Posterior vena cava (tissue), 2 donors: ENCODE results near the gene ANKRD33B. TPM values are rescaled to one million over a fixed set of nuclear protein-coding genes. Genes with fewer than 3 reads are reported as not detected.

Source experiments
- DNase-seq: peaks from one replicate; pipeline ENCODE4 v3.0.0-alpha.2; 2020; ENCODE audit warnings: low spot score
- intact Hi-C, 2 donors: fragments of 100-400 bp; cut with DNase I; formaldehyde crosslinking; loops; one replicate each; pipeline versions ENCODE4 v1.14.1 to v1.14.2; 2022 to 2023
- total RNA-seq, 2 donors: library from RNA; stranded (reverse); fragmentation: NEBNext Ultra II Directional; extraction: Animal tissue kit (Norgen Biotek cat#: 25700); gene quantifications; one replicate each; pipeline ENCODE4 v1.2.1, GENCODE V29; 2021
- donor health status: DM: yes; HTN: yes; CAD: no.
- donor health status: DM: yes; HTN: yes; CAD: no.

ANKRD33B gene
- total RNA-seq, 2 donors from 2014 or later, result 3.3 to 3.9 TPM

- DNase-seq, result no peak
- intact Hi-C loops, result no loop called here
These were observed 113.1 kb downstream of the ANKRD33B start for GRCh38 chr5:10676946-10677345.

- no peak for DNase-seq
- intact Hi-C loops, result no loop called here
These were observed 113.7 kb downstream of the ANKRD33B start for GRCh38 chr5:10677533-10677932.

- intact Hi-C loops, result no loop called here
- DNase-seq, result no peak
These were observed 114.4 kb downstream of the ANKRD33B start for GRCh38 chr5:10678244-10678643.

GRCh38 chr5:10679336-10679988 is 115.6 kb downstream of the ANKRD33B start:
- no peak for DNase-seq
- intact Hi-C loops, result no loop called here

- intact Hi-C loops, result no loop called here
- DNase-seq, result no peak
These were observed 117.1 kb downstream of the ANKRD33B start for GRCh38 chr5:10680876-10681481.

- intact Hi-C loops, result no loop called here
These were observed 118.1 kb downstream of the ANKRD33B start for GRCh38 chr5:10681731-10682679.

GRCh38 chr5:10682801-10683525 is 119.1 kb downstream of the ANKRD33B start:
- DNase-seq, result no peak
- intact Hi-C loops, result no loop called here

More at GRCh38 chr5:10681731-10682679, 118.1 kb downstream of the ANKRD33B start:
- no peak for DNase-seq

- no peak for DNase-seq
- intact Hi-C loops, result no loop called here
These were observed 120.6 kb downstream of the ANKRD33B start for GRCh38 chr5:10684303-10685086.

- intact Hi-C loops, result no loop called here
- no peak for DNase-seq
These were observed 121.2 kb downstream of the ANKRD33B start for GRCh38 chr5:10685115-10685521.

GRCh38 chr5:10686890-10687289 is 123.0 kb downstream of the ANKRD33B start:
- intact Hi-C loops, result no loop called here
- DNase-seq, result no peak

- DNase-seq, result no peak
- intact Hi-C loops, result no loop called here
These were observed 124.8 kb downstream of the ANKRD33B start for GRCh38 chr5:10688651-10689171.

GRCh38 chr5:10689391-10690081 is 125.7 kb downstream of the ANKRD33B start:
- no peak for DNase-seq
- intact Hi-C loops, result no loop called here

GRCh38 chr5:10690460-10691440 is 126.9 kb downstream of the ANKRD33B start:
- no peak for DNase-seq
- intact Hi-C loops, result no loop called here

GRCh38 chr5:10691826-10692785 is 128.2 kb downstream of the ANKRD33B start:
- DNase-seq, result no peak
- intact Hi-C loops, result no loop called here

- intact Hi-C loops, result no loop called here
- DNase-seq, result peak; percentile 87
These were observed 131.3 kb downstream of the ANKRD33B start for GRCh38 chr5:10695055-10695649.
